ENCODE results near the gene LEMD1. TPM values are rescaled to one million over a fixed set of nuclear protein-coding genes. Genes with fewer than 3 reads are reported as not detected.
A peak's percentile ranks its signal among the peaks of the same experiment; 100 is the strongest.
"Not testable (repeated sequence)": the region's sequence is repeated elsewhere in the genome, so short reads cannot be mapped to it uniquely, and the experiment has no call there.

Gene LEMD1
- total and polyA plus RNA-seq, 4 donors: not detected

- H3K4me1 ChIP-seq (ENCODE audit: control insufficient read depth in 1 of 2, insufficient read depth in 2 of 2, low read length in 2 of 2): peaks cover 3 to 4% of the 10 kb centered on the region in 2 donors
- H3K4me3 ChIP-seq (ENCODE audit: low read length in 2 of 2): no peak overlapping the region
- ATAC-seq (ENCODE audit: low FRiP score) (no peak), DNase-seq (no peak)
- H3K9me3 ChIP-seq (ENCODE audit: control insufficient read depth, low read length): no peaks in the 10 kb centered on the region
- 18 to 19% methylated on average over 9 of the region's 9 CpGs for WGBS, 2 donors
- no peaks in the 10 kb centered on the region for H3K36me3 ChIP-seq (ENCODE audit: control insufficient read depth in 1 of 2, insufficient read depth in 2 of 2, low read length in 1 of 2)
- intact Hi-C loops (cut with DNase I): no loop called here
- H3K27ac ChIP-seq (ENCODE audit: low read depth in 1 of 2, low read length in 2 of 2): peak overlapping the region; percentile 49 to 74
- H3K27me3 ChIP-seq (ENCODE audit: control insufficient read depth in 1 of 2, insufficient read depth in 2 of 2, low read length in 1 of 2): no peaks in the 10 kb centered on the region
Observed at GRCh38 chr1:205373022-205373797, 48.6 kb downstream of the LEMD1 start.

DNA sequence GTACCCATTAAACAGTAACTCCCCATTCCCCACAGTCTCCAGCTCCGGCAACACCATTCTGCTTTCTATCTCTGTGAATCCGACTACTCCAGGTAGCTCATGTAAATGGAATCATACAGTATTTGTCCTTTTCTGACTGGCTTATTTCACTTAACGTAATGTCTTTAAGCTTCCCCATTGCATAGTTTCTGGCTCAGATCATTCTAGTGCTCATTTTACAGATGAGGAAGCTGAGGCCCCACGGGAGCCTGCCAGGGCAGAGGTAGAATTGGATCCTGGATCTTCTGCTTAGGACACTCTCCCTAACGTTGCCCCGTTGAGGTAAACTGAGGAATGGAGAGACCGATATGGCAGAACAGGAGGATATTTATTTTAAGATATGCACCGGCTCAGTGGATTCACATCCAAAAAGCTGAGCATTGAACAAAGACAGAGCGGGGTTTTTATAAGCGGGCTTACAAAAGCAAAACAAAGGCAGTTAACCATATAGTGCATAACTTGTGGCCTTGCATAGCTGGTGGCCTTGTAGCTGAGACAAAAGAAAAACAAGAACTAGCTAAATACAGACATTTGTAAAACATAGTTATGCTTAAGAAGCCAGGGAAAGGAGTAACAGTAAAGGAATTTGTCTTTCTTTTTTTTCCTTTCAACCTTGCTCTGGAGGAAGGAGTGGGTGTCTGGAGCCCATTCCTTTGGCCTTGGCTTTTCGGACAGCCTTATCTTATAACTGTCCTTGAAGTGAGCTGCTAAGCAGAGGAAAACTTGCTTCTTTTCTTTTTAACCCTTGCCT lies 49.8 kb downstream of the LEMD1 start:
- ATAC-seq (ENCODE audit: low FRiP score): no peak

DNA sequence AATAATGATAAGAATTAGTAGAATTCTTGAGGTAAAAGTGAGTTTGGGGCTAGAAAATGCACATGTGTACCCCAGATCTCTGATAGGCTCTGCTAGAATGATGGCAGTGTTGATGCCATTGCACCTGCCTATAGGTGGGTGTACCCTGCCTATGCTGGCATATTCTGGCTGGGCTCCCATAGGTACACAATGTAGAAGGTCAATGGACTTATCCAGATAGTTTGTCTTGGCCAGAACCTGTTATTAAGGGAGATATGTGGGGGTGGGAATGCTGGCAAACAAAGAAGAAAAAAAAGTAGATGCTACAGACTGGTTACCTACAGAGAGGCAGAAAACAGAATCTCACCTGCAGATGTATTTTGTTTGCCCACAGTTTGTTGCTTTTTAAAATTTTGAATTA lies 51.1 kb downstream of the LEMD1 start:
- intact Hi-C loops (cut with DNase I): no loop called here
- ATAC-seq (ENCODE audit: low FRiP score): no peak
- Histone ChIP-seq H3K9me3 (ENCODE audit: control insufficient read depth, low read length) (no peaks in the 10 kb centered on the region), H3K27me3 (ENCODE audit: control insufficient read depth in 1 of 2, insufficient read depth in 2 of 2, low read length in 1 of 2) (no peaks in the 10 kb centered on the region), H3K4me1 (ENCODE audit: control insufficient read depth in 1 of 2, insufficient read depth in 2 of 2, low read length in 2 of 2) (peaks cover 3 to 4% of the 10 kb centered on the region in 2 donors), H3K4me3 (ENCODE audit: low read length in 2 of 2) (no peak overlapping the region), H3K27ac (ENCODE audit: low read depth in 1 of 2, low read length in 2 of 2) (no peak overlapping the region), H3K36me3 (ENCODE audit: control insufficient read depth in 1 of 2, insufficient read depth in 2 of 2, low read length in 1 of 2) (no peaks in the 10 kb centered on the region)
- DNase-seq: no peak

More for the DNA sequence above, 49.8 kb downstream of the LEMD1 start:
- 14 to 17% methylated on average over 11 of the region's 11 CpGs for whole genome bisulfite sequencing, 2 donors
- Histone ChIP-seq H3K36me3 (ENCODE audit: control insufficient read depth in 1 of 2, insufficient read depth in 2 of 2, low read length in 1 of 2) (no peaks in the 10 kb centered on the region), H3K4me3 (ENCODE audit: low read length in 2 of 2) (no peak overlapping the region), H3K27me3 (ENCODE audit: control insufficient read depth in 1 of 2, insufficient read depth in 2 of 2, low read length in 1 of 2) (no peaks in the 10 kb centered on the region), H3K9me3 (ENCODE audit: control insufficient read depth, low read length) (no peaks in the 10 kb centered on the region), H3K27ac (ENCODE audit: low read depth in 1 of 2, low read length in 2 of 2) (peak overlapping the region; percentile 49 to 84), H3K4me1 (ENCODE audit: control insufficient read depth in 1 of 2, insufficient read depth in 2 of 2, low read length in 2 of 2) (peaks cover 3 to 4% of the 10 kb centered on the region in 2 donors)
- DNase-seq: no peak
- intact Hi-C loops (cut with DNase I): no loop called here

- ATAC-seq (ENCODE audit: low FRiP score) (no peak), DNase-seq (no peak)
- Histone ChIP-seq H3K4me1 (ENCODE audit: control insufficient read depth in 1 of 2, insufficient read depth in 2 of 2, low read length in 2 of 2) (peaks cover 2 to 3% of the 10 kb centered on the region in 2 donors), H3K4me3 (ENCODE audit: low read length in 2 of 2) (no peak overlapping the region), H3K27me3 (ENCODE audit: control insufficient read depth in 1 of 2, insufficient read depth in 2 of 2, low read length in 1 of 2) (no peaks in the 10 kb centered on the region), H3K27ac (ENCODE audit: low read depth in 1 of 2, low read length in 2 of 2) (peak overlapping the region in 1 of 2 donors; percentile 34), H3K36me3 (ENCODE audit: control insufficient read depth in 1 of 2, insufficient read depth in 2 of 2, low read length in 1 of 2) (no peaks in the 10 kb centered on the region), H3K9me3 (ENCODE audit: control insufficient read depth, low read length) (no peaks in the 10 kb centered on the region)
- intact Hi-C loops (cut with DNase I): no loop called here
- 28 to 30% methylated on average over 3 of the region's 3 CpGs for WGBS, 2 donors
Observed at GRCh38 chr1:205369701-205370123, 52.1 kb downstream of the LEMD1 start.

- H3K9me3 ChIP-seq (ENCODE audit: control insufficient read depth, low read length): no peaks in the 10 kb centered on the region
- intact Hi-C loops (cut with DNase I): no loop called here
- H3K4me3 ChIP-seq (ENCODE audit: low read length in 2 of 2): no peak overlapping the region
- no peak overlapping the region for H3K27ac ChIP-seq (ENCODE audit: low read depth in 1 of 2, low read length in 2 of 2)
- no peak for DNase-seq
- no peaks in the 10 kb centered on the region for H3K27me3 ChIP-seq (ENCODE audit: control insufficient read depth in 1 of 2, insufficient read depth in 2 of 2, low read length in 1 of 2)
- ATAC-seq (ENCODE audit: low FRiP score): no peak
- H3K36me3 ChIP-seq (ENCODE audit: control insufficient read depth in 1 of 2, insufficient read depth in 2 of 2, low read length in 1 of 2): no peaks in the 10 kb centered on the region
- no peaks in the 10 kb centered on the region for H3K4me1 ChIP-seq (ENCODE audit: control insufficient read depth in 1 of 2, insufficient read depth in 2 of 2, low read length in 2 of 2)
- 97% methylated on average over 6 of the region's 6 CpGs for WGBS, 2 donors
Observed at GRCh38 chr1:205368478-205368877, 53.4 kb downstream of the LEMD1 start.

DNA sequence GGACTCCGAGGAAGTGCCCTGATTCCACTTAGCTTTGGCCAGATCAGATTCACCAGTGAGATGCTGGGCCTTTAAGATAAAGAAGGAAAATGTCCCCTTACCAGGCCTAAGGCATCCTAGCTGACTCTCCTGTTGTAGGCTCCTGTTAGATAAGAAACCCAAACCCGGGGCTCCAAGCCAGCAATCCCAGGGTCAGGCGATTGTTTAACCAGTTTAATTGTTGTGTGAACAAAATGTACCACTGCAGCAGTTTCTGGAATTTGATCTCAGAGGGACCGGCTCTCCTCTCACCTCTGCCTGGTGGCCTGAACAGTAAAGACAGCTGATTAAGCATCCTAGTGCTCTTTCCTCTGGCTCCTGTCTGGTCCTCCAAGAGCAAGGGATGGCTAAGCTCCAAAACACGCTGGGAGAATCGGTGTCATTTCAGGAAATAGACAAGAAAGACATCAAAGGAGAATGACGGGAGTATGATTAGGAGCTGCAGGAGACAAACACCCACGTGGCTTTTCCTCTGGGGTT lies 55.9 kb downstream of the LEMD1 start:
- Histone ChIP-seq H3K27ac (ENCODE audit: low read depth in 1 of 2, low read length in 2 of 2) (no peak overlapping the region), H3K4me1 (ENCODE audit: control insufficient read depth in 1 of 2, insufficient read depth in 2 of 2, low read length in 2 of 2) (no peaks in the 10 kb centered on the region), H3K9me3 (ENCODE audit: control insufficient read depth, low read length) (no peaks in the 10 kb centered on the region), H3K4me3 (ENCODE audit: low read length in 2 of 2) (no peak overlapping the region), H3K36me3 (ENCODE audit: control insufficient read depth in 1 of 2, insufficient read depth in 2 of 2, low read length in 1 of 2) (no peaks in the 10 kb centered on the region), H3K27me3 (ENCODE audit: control insufficient read depth in 1 of 2, insufficient read depth in 2 of 2, low read length in 1 of 2) (no peaks in the 10 kb centered on the region)
- DNase-seq (no peak), ATAC-seq (ENCODE audit: low FRiP score) (no peak)
- 30% methylated on average over 8 of the region's 8 CpGs for WGBS, 2 donors
- intact Hi-C loops (cut with DNase I): no loop called here

DNA sequence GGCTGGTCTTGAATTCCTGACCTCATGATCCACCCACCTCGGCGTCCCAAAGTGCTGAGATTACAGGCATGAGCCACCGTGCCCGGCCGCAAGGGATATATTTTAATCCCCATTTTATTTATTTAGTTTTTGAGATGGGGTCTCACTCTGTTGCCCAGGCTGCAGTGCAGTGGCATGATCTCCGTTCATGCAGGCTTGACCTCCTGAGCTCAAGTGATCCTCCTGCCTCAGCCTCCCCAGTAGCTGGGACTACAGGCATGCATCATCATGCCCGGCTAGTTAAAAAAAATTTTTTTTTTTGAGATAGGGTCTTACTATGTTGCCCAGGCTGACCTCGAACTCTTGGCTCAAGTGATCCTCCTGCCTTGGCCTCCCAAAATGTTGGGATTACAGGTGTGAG lies 56.8 kb downstream of the LEMD1 start:
- H3K4me1 ChIP-seq (ENCODE audit: control insufficient read depth in 1 of 2, insufficient read depth in 2 of 2, low read length in 2 of 2); H3K27ac ChIP-seq (ENCODE audit: low read depth in 1 of 2, low read length in 2 of 2); H3K27me3 ChIP-seq (ENCODE audit: control insufficient read depth in 1 of 2, insufficient read depth in 2 of 2, low read length in 1 of 2); ATAC-seq (ENCODE audit: low FRiP score); intact Hi-C loops (cut with DNase I); H3K4me3 ChIP-seq (ENCODE audit: low read length in 2 of 2); DNase-seq; H3K9me3 ChIP-seq (ENCODE audit: control insufficient read depth, low read length); H3K36me3 ChIP-seq (ENCODE audit: control insufficient read depth in 1 of 2, insufficient read depth in 2 of 2, low read length in 1 of 2): not testable (repeated sequence)
- WGBS, 2 donors: 87 to 88% methylated on average over 8 of the region's 8 CpGs

DNA sequence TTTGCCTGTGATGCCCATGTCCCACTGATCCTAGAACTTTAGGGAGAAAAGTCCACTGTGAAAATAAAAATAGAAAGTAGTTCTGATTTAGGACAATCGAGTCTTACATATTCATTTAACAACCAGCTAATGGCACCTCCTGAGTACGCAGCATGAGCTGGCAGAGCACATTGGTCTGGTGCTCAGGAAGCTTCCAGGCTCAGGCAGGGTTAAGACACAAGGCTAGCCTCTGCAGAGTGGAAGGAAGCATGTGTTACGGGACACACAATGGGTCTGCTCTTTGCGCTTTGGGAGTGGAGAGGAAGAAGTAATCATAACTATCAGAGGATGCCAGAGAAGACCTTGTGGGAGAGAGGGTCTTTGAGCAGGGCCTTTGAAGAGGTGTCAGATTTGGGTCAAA lies 61.0 kb downstream of the LEMD1 start:
- H3K27ac ChIP-seq (ENCODE audit: low read depth in 1 of 2, low read length in 2 of 2): no peak overlapping the region
- DNase-seq: no peak
- 90 to 93% methylated on average over 4 of the region's 4 CpGs for WGBS, 2 donors
- H3K27me3 ChIP-seq (ENCODE audit: control insufficient read depth in 1 of 2, insufficient read depth in 2 of 2, low read length in 1 of 2): no peaks in the 10 kb centered on the region
- no peaks in the 10 kb centered on the region for H3K4me1 ChIP-seq (ENCODE audit: control insufficient read depth in 1 of 2, insufficient read depth in 2 of 2, low read length in 2 of 2)
- ATAC-seq (ENCODE audit: low FRiP score): no peak
- no peaks in the 10 kb centered on the region for H3K36me3 ChIP-seq (ENCODE audit: control insufficient read depth in 1 of 2, insufficient read depth in 2 of 2, low read length in 1 of 2)
- intact Hi-C loops (cut with DNase I): no loop called here
- no peak overlapping the region for H3K4me3 ChIP-seq (ENCODE audit: low read length in 2 of 2)
- H3K9me3 ChIP-seq (ENCODE audit: control insufficient read depth, low read length): peaks cover 1% of the 10 kb centered on the region

All from aorta (tissue), 5 donors.